Posterior cingulate gyrus (tissue), 11 donors: ENCODE measurements around the gene DLG2.

ENCODE experiments used
- DNase-seq, 10 donors: peaks; one replicate each; pipeline versions ENCODE4 v3.0.0 to v3.0.0-alpha.2; 2020 to 2021; ENCODE audit warnings: mixed read lengths in 3 of 10
- intact Hi-C: fragments of 100-400 bp; cut with DNase I; formaldehyde crosslinking; loops from one replicate; pipeline ENCODE4 v1.15.1; 2023

The DLG2 gene

DNA sequence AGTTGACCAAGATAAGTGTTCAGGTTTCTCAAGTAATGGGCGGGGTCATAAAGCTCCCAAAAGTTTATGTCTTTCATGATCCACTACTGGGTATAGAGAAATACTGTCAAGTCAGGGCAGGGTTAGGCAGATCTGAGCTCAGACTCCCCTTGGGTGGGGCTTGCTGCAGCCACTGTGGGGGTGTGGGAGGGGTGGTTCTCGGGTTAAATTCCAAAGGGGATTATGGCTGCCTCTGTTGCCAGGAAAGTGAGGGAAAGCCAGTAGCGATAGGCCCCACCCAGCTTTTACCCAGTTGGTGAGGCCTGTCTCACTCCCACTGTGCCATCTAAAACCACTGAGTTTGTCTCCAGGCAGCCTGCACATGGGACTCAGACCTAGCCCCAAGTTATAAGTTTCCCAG lies 37.8 kb downstream of the DLG2 start:
- intact Hi-C loops = no loop called here
- DNase-seq = no peak

DNA sequence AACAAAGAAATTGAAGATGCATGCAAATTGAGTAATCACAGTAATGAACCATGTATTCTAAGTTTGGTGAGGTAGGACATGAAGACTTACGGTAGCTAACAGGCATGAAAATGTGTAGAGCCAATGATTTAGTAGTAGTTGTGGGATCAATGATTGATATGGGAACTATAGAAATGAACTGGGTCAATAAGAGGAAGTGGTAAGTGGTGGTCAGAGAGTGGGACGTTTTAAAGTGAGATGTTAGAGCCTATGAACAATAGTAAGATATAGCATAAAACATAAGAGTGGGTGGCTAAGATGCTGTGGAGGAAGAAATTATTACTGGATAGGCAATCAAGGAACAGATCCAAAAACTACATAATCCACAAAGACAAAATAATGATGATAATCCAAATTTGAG lies 45.0 kb downstream of the DLG2 start:
- no peak for DNase-seq
- intact Hi-C loops = no loop called here

DNA sequence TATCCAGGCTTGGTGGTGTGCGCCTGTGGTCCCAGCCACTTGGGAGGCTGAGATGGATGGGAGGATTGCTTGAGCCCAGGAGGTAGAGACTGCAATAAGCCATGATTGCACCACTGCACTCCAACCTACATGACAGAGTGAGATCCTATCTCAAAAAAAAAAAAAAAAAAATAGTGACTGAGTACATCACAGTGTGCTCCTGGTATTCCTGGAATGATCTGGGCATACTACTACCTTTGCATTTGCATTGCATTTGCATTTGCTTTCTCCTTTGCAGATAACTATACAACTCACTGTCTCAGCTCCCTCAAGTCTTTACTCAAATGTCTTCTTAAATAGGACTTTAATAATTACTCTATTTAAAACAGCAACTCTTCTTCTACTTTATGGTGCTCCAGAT lies 51.8 kb downstream of the DLG2 start:
- intact Hi-C loops = no loop called here
- DNase-seq = no peak

DNA sequence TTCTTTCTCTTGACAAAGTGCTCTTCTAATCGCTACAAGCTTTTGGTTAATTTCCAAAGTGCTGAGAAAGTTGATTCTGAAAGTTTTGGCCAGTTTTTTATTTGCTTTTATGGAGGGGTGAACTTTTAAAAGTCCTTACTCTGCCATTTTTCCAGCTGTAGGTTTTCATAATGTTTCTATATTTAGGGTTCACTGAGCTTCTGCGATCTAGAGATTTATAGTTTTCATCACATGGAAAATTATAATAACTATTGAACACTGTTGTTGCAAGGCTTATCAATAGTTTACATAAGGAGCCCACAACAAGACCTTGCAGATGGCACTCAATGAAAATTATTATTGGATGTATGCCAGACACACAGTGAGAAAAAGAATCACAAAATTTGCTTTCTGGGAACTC lies 55.1 kb downstream of the DLG2 start:
- intact Hi-C loops = no loop called here

DNA sequence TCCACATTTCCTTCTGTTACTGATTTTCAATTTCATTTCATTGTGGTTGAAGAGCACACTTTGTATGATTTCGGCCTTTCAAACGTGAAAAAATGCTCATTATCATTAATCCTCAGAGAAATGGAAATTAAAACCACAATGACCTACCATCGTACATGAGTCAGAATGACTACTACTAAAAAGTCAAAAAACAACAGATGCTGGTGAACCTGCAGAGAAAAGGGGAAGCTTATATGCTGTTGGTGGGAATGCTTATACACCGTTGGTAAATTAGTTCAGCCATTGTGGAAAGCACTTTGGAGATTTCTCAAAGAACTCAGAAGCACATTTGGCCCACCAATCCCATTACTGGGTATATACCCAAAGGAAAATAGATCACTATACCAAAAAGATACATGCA lies 57.6 kb downstream of the DLG2 start:
- no peak for DNase-seq
- intact Hi-C loops = no loop called here

More for the DNA sequence above, 55.1 kb downstream of the DLG2 start:
- DNase-seq = no peak

DNA sequence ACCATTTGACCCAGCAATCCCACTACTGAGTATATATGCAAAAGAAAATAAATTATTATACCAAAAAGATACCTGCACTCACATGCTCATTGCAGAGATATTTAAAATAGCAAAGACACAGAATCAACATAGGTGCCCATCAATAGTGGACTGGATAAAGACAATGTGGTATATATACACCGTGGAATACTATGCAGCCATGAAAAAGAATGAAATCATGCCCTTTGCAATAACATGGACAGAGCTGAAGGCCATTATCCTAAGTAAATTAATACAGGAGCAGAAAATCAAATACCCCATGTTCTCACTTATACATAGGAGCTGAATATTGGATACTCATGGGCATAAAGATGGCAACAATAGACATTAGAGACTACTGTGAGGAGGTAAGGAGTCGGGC lies 68.7 kb downstream of the DLG2 start:
- DNase-seq = no peak
- intact Hi-C loops = no loop called here

DNA sequence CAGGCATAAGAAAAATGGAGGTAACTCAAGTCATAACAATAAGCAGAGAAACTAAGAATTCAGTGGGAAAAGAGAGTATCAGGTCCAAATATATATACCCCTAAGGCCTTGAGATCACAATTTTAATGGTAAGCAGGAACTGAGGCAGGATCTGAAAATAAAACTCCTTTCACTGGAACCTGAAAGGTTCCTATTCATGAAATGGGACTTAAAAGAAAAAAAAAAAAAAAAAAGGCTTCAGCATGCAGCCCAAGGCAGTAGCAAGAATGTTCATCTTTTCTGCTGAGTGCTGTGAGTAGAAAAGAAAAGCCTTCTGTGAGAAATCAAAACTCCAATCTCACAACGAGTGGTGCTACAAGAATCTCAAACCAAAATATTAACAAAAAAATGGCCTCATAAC lies 75.3 kb downstream of the DLG2 start:
- DNase-seq = no peak
- intact Hi-C loops = no loop called here

DNA sequence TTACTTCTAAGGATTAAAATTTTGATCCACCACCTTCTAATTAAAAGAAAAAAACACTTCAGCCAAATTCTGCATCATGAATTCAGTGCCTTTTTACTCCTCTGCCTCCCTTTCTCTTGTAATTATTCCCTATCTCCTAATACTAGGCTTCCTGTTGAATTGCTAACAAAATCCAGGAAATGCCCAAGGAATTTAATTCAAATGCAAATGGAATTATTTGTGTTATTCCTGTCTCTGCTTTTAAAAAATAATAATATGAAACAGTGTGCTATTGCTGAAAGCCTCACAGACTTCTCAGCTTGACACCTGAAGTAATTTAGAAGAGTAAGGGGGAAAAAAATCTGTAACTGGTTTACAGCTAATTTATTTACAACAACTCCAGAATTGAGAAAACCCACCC lies 85.5 kb downstream of the DLG2 start:
- intact Hi-C loops = no loop called here
- no peak for DNase-seq

DNA sequence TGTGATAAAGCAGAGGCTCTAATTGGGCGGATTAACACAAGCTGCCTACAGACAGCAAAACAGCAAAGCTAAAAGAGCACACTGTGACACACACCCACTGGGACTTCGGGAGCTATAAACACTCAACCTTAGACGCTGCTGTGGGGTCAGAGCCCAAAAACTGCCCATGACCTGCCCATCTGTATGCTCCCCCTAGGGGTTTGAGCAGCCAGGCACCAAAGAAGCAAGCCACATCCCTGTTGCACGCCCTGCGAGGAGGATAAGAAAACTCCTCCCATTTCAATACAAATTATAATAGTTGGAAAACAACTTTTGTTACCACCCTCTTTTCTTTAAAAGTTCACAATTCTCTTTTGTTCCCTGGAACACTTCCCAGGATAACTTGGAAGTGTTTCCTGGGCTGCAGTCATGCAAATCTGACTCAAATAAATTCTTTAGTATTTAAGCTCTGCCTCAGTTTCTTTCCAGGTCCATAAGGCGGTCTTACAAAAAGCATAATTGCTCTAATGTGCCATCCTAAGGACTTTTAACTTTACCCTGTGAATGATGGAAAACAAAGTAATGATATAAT lies 86.4 kb downstream of the DLG2 start:
- peak in 1 of 10 donors; percentile 62 for DNase-seq

DNA sequence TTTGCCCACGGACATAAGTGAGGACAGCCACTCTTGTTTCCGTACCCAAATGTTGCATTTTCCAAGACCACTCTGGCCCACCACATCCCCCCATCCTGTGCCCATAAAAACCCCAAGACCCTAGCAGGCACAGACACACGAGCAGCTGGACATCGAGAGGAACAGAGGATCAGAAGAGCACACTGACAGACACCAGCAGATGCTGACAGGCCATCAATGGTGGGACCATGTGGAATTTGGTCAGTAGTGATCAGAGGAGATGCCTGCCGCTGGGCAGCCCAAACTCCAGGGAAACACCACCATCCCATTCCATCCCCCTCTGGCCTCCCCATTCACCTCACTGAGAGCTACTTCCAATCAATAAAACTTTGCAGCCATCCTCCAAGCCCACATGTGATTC lies 87.0 kb downstream of the DLG2 start:
- no peak for DNase-seq
- intact Hi-C loops = no loop called here

More for the DNA sequence above, 86.4 kb downstream of the DLG2 start:
- intact Hi-C loops = no loop called here

DNA sequence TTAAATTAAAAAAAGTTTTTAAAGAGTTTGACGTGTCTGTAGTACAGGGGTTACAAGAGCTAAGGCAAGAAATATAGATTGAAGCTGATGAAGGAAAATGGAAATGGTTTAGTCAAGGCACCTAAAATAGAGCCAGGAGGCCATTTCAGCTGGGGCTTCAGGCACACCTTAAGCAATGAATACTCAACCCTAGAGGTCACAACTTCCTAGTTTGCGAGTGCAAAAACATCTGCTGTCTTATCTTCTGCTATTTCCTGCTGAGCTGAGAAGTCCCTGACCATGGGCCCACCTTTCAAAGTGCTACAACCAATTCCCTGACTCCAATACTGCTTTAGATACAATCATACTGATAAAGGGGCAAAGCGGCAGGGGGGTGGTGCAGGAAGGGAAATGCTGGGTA lies 87.4 kb downstream of the DLG2 start:
- intact Hi-C loops = no loop called here
- DNase-seq = no peak

DNA sequence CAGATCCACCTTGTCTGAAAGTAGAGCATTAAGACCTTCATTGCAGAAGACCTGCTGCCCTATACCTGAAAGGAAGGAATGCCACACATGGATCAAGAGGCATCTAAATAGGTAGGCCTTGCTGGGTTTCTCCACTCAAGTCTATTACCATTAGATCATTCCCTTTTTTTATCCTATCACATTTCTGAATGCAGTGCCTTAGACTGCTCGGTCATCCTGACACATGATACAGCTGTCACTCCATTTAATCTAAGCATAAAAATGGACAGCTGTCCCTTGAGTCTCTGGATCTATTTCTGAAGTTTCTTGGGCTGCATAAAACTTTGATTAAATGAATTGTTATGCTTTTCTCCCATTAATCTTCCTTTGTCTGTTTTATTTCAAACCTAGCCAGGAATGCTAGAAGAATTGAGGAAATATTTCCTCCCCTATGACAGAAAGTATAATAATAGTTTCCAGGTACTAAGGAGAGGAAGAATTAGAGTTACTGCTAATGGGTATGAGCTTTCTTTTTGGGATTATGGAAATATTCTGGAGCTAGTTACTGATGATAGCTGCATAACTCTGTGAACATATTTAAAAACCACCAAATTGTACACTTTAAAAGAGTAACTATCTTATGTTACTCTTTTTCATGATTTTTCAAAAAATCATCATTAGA lies 88.0 kb downstream of the DLG2 start:
- intact Hi-C loops = no loop called here
- DNase-seq = no peak

DNA sequence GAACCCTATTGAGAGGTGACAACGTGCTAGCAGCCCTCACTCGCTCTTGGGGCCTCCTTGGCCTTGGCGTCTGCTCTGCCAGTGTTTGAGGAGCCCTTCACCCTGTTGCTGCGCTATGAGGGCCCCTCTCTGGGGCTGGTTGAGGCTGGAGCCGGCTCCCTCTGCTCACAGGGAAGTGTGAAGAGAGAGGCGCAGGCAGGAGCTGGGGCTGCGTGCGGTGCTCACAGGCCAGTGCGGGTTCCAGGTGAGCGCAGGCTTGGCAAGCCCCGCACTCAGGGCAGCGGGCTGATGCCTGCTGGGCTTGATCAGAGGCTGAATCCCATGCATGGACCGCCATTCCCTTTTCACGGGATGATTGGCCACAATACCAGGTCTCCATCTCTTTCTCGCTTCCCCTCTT lies 90.7 kb downstream of the DLG2 start:
- peak in 1 of 10 donors; percentile 81 for DNase-seq
- intact Hi-C loops = no loop called here

DNA sequence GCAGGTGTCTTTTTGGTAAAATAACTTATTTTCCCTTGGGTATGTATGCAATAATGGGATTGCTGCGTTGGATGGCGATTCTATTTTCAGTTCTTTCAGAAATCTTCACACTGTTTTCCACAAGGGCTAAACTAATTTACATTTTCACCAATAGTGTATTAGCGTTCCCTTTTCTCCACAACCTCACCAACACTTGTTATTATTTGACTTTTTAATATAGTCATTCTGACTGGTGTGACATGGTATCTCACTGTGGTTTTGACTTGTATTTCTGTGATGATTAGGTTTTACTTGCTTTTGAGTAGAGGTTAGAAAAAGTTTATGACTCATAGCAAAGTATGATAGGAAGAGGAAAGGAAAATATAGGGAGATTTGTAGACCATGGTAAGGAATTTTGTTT lies 92.3 kb downstream of the DLG2 start:
- intact Hi-C loops = no loop called here
- no peak for DNase-seq

DNA sequence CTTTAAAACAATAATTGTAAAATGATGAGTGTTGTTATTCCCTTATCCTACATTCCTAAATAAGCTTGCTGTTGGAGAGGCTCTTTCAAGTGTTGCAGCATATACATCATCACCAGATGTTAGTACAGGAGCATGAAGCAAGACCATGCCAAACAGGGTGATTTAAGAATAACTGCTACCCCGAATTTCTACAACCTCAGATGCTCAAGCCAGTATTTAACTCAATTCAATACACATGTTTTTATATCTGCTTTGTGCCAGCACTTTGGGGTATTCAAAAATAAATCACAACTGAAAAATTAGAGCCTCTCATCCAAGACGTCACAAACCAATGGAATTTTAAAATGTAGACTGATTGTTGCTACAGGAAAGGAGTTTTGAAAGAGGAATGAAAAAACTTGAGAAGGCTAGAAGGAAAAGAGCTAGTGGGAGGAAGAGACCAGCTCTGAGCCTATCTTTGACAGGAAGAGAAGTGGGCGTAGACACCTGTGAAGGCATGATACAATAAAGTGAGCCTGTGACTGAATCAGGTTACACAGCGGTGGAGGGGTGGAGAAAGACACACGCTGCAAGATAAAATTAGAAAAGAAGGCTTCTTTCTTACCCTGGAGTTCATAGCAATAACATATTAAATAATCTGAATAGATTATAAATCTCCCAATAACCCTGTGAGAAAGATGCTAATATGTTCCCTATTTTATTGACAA lies 95.8 kb downstream of the DLG2 start:
- no peak for DNase-seq
- intact Hi-C loops = no loop called here

DNA sequence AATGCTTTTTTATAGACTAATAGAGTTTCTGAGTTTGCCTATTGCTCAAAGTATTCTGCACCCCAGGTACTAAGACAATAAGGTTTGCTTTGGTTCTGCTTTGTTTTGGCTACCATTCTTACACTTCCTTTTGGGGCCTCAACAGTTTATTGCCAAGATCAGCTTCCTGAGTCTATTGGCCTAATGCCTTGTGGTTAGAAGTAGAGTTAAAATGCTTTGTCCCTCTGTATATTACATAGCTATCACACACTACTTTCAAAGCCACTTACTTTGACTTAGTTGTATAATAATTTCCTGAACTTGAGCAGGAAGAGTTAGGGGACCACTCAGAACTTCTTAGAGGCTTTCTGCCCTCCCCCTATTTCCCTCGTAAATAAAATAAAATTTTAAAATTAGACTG lies 96.5 kb downstream of the DLG2 start:
- intact Hi-C loops = no loop called here
- no peak for DNase-seq

DNA sequence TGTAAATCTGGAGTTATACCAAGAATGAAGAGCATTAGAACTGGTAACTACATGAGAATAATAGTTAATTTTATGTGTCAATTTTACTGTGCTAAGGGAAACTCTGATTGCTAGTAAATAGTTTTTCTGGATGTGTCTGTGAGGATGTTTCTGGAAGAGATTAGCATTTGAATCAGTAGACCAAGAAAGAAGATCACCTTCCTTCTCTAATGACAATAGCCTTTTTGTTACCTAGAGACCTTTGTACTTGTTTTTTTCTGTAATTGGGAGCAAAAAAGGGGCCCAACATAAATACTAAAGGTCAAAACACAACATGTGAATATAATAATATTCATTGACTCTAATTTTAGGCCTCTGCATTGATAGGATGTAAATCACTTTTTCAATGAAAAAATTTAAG lies 100.6 kb downstream of the DLG2 start:
- intact Hi-C loops = no loop called here

DNA sequence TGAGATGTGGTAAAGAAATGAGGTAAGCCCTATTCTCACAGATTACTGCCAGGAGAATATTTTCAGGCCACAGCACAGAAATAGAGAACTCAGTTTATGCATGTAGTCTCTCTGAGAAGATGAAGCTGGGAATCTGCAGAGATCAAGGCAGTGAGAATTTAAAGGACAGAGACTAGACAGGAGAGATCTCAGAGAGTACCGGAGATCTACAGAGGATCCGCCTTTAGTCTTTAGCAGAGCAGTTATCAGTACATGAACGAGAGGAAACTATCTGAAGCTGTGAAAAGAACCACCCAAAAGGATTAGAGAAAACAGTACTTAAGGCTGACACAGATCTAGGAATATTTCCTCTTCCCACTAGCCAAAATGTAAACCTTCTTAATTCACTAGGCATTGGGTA lies 101.5 kb downstream of the DLG2 start:
- no peak for DNase-seq
- intact Hi-C loops = no loop called here

More for the DNA sequence above, 100.6 kb downstream of the DLG2 start:
- DNase-seq = no peak

DNA sequence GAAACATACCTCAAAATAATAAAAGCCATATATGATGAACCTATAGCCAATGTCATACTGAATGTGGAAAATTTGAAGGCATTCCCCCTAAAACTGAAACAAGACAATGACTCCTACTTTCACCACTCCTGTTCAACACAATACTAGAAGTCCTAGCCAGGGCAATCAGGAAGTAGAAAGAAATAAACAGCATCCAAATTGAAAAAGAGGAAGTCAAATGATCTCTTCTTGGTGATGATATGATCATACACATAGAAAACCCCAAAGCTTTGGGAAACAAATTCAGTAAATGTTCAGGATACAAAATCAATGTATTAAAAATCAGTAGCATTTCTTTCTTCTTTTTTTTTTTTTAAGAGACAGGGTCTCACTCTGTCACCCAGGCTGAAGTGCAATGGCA lies 109.9 kb downstream of the DLG2 start:
- DNase-seq = no peak
- intact Hi-C loops = no loop called here

DNA sequence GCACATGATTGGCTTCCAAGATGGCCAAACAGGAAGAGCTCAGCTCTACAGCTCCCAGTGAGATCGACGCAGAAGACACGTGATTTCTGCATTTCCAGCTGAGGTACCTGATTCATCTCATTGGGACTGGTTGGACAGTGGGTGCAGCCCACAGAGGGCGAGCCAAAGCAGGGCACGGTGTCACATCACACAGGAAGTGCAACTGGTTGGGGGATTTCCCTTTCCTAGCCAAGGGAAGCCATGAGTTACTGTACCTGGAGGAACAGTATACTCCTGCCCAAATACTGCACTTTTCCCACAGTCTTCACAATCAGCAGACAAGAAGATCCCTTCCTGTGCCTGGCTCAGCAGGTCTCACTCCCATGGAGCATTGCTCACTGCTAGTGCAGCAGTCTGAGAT lies 131.2 kb downstream of the DLG2 start:
- DNase-seq = peak in 1 of 10 donors; percentile 37
- intact Hi-C loops = no loop called here

DNA sequence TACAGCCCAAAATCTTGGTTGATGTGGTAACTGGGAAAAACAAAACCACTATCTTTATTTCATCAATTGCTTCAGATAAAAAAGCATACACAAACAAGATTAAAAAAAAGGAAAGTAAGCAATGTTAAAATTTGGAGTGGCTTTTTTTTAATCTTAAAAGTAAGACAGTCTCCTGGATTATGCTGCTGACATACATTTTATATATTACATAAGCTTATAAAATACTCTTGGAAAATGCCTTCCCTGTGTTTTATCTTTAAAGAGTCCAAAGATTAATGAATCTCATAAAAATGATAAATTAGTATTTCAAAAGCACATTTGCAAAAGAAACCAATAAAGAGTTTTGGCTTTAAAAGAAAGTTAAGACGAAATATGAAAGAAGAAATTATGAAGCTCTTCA lies 132.7 kb downstream of the DLG2 start:
- intact Hi-C loops = no loop called here
- no peak for DNase-seq

DNA sequence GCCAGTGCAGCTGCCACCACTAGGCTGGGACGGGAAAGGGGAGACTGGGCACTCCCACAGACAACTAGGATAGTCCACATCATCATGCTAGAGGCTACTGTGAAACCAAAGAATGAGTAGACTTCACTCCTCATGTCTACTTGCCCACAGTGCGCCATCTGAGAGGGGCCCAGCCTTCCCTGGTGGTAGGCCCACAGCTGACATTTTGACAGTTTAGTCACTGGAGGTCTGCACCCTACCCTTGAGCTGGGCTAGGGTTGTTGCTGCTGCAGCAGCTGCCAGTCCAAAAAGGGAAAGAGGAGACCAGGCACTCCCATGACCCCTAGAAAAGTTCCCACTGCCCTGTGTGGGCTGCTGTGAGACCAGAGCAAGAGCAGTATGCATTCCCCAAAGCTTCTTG lies 141.2 kb downstream of the DLG2 start:
- intact Hi-C loops = no loop called here
- DNase-seq = no peak
